Measurements from ENCODE around the gene SOHLH2.

The SOHLH2 gene

DNA sequence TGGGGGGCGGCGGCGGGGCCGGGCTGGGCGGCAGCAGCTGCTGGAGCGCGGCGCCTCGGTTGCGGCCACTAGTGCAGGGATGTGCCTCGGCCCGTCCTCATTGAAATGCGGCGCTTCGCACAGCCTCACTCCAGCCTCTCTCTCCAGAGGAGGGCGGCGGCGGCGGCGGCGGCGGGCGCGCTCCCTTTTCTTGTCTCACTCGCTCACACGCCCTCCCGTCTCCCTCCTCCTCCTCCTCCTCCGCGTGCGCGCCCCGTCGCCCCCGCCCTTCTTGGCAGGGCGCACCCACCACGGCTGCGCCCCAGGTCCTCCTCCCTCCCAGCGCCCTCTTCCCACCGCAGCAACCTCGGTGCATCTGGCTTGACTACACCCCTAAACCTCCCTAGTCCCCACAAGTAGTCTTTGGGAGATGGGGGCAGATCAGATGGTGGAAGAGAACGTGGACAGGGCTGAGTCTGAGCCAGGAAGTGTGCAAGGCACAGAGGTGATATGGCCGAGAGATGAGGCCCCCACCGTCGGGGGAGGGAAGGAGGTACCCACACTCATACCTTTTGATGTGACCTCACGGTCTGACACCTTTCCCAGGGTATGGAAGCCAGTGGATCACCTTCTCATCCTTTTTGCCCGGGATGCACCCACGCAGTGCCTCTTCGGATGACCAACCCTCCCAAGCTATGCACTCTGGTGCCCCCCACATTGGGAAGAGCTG, 83.0 kb downstream of the SOHLH2 start, which contains the start of gene DCLK1:
Gene DCLK1 (minus strand): TSS at position 161 of the 709 bp plus-strand sequence.
- TF ChIP-seq, protein P1, sequence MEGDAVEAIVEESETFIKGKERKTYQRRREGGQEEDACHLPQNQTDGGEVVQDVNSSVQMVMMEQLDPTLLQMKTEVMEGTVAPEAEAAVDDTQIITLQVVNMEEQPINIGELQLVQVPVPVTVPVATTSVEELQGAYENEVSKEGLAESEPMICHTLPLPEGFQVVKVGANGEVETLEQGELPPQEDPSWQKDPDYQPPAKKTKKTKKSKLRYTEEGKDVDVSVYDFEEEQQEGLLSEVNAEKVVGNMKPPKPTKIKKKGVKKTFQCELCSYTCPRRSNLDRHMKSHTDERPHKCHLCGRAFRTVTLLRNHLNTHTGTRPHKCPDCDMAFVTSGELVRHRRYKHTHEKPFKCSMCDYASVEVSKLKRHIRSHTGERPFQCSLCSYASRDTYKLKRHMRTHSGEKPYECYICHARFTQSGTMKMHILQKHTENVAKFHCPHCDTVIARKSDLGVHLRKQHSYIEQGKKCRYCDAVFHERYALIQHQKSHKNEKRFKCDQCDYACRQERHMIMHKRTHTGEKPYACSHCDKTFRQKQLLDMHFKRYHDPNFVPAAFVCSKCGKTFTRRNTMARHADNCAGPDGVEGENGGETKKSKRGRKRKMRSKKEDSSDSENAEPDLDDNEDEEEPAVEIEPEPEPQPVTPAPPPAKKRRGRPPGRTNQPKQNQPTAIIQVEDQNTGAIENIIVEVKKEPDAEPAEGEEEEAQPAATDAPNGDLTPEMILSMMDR (IDR thresholded peaks at IDR 0.05; ENCODE audit: low read depth, low read length) = no peak
- no peak within 1 kb of the TSS for H3K27ac ChIP-seq

DNA sequence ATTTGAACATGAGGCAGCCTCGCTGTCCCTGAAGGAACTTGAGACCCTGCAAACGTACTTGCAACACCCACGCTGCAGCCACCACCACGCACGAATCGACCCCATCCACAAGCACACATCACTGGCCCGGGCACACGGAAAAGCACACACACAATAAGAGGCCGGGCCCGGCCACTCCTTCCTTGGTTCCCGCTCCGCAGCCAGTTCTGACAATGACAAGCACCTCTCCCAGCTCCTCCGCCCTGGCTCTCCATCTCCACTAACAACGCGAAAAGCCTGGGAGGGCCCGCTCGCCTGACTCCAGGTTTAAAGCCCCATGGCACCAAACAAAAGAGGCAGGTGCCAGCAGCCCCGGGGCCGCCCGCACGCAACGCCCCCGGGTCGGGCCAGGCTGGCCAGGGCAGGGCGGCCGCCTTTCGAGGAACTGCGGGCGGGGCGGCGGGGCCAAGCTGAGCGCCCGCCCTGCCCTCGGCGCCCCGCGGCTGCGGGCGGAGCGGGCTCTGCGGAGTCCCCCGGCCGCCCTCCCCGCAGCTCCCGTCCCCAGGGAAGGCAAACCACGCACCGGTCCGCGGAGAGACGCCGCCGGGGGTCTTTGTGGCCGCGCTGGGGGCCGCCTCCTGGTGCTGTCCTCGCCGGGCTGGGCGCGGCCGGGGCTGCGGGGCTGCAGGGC, 83.7 kb downstream of the SOHLH2 start:
- no peak overlapping the region for H3K27ac ChIP-seq
- no peaks in the 10 kb centered on the region for H3K36me3 ChIP-seq
- H3K4me3 ChIP-seq (ENCODE audit: low read depth, low read length) = peak overlapping the region; percentile 59
- TF ChIP-seq, protein P1 (IDR thresholded peaks at IDR 0.05; ENCODE audit: low read depth, low read length) = no peak
- no peaks in the 10 kb centered on the region for H3K27me3 ChIP-seq (ENCODE audit: insufficient read depth, low read depth, severe bottlenecking)
- DNase-seq = peak; percentile 46
- H3K9me3 ChIP-seq (ENCODE audit: severe bottlenecking) = no peaks in the 10 kb centered on the region

More for the DNA sequence above, 83.0 kb downstream of the SOHLH2 start, which contains the start of gene DCLK1:
- Histone ChIP-seq H3K9me3 (ENCODE audit: severe bottlenecking) (no peaks in the 10 kb centered on the region), H3K4me3 (ENCODE audit: low read depth, low read length) (peak within 1 kb of the TSS; percentile 59), H3K36me3 (no peaks in the 10 kb centered on the region), H3K27me3 (ENCODE audit: insufficient read depth, low read depth, severe bottlenecking) (no peaks in the 10 kb centered on the region)
- DNase-seq = peak; percentile 70

DNA sequence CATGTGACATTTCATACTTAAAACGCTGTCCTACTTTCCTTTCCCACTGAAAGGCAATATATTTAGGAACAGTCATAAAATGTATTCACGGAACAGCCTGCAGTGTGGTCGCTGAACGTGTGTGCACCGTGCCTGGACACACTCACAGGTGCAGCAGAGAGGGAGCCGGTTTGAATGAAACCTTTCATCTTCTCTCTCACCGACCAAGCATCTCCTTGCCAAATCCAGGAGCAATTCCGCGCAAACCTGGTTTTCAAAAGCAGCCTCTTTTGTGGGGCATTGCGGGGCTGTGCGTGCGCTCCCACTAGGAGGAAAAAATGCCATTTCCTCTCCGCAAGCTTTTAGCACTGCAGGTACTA, 84.2 kb downstream of the SOHLH2 start:
- Histone ChIP-seq H3K27me3 (ENCODE audit: insufficient read depth, low read depth, severe bottlenecking) (no peaks in the 10 kb centered on the region), H3K9me3 (ENCODE audit: severe bottlenecking) (no peaks in the 10 kb centered on the region), H3K36me3 (no peaks in the 10 kb centered on the region), H3K27ac (no peak overlapping the region), H3K4me3 (ENCODE audit: low read depth, low read length) (peak overlapping the region; percentile 59)
- DNase-seq = no peak
- TF ChIP-seq, protein P1 (IDR thresholded peaks at IDR 0.05; ENCODE audit: low read depth, low read length) = no peak

DNA sequence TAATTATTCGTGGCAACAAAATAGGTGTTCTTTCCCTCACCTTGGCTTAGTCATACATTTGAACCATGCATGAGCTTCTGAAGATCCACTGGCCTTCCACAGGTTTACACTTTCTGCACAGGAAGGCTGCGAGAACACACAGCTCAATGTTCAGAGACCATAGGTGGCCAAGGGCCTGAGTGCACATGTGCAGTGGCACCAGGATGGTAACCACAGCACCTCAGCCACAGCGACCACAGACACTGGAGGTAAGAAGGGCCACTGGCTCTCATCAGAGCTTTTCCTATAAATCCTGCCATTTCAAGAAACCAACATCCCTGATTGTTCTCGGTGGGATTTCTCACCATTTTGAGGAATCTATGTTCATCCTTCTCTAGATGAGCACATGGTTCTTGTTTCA, 84.8 kb downstream of the SOHLH2 start:
- Histone ChIP-seq H3K4me3 (ENCODE audit: low read depth, low read length) (no peak overlapping the region), H3K27me3 (ENCODE audit: insufficient read depth, low read depth, severe bottlenecking) (no peaks in the 10 kb centered on the region), H3K27ac (no peak overlapping the region), H3K9me3 (ENCODE audit: severe bottlenecking) (no peaks in the 10 kb centered on the region), H3K36me3 (no peaks in the 10 kb centered on the region)
- no peak for DNase-seq
- TF ChIP-seq, protein P1 (IDR thresholded peaks at IDR 0.05; ENCODE audit: low read depth, low read length) = no peak

DNA sequence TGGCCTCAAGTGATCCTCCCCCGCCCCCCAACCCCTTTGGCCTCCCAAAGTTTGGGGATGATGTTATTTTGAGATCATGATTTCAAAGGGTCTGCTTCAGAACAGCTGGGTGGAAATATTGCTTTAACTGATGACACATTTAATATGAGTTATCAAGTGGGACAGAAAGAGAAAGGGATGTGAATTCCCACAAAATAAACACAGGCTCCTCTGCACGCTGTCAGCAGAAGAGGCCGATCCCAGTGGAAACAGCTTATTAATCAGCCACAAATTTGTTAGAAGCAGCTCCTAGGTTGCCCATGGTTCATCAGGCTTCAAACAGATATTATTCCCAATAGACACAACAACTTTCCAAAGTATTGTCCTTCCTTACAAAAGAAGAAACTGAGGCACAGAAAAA, 87.9 kb downstream of the SOHLH2 start:
- H3K9me3 ChIP-seq (ENCODE audit: severe bottlenecking) = no peaks in the 10 kb centered on the region
- no peak overlapping the region for H3K27ac ChIP-seq
- TF ChIP-seq, protein P1 (IDR thresholded peaks at IDR 0.05; ENCODE audit: low read depth, low read length) = no peak
- H3K36me3 ChIP-seq = no peaks in the 10 kb centered on the region
- DNase-seq = no peak
- no peak overlapping the region for H3K4me3 ChIP-seq (ENCODE audit: low read depth, low read length)
- H3K27me3 ChIP-seq (ENCODE audit: insufficient read depth, low read depth, severe bottlenecking) = no peaks in the 10 kb centered on the region

All from WERI-Rb-1 (cell line).